Epithelial cell of esophagus (primary cell): Measurements from ENCODE around the gene TNP2.

ENCODE experiments used
- DNase-seq: peaks from one replicate; pipeline ENCODE4 v3.0.0; 2010; ENCODE audit warnings: low read depth
- H3K4me3 ChIP-seq: 2 replicates; pipeline ENCODE4 v1.5.1; 2011; ENCODE audit warnings: mild to moderate bottlenecking, low read length, control low read depth
- TF ChIP-seq, protein P1 (sequence below): IDR thresholded peaks from 2 replicates; pipeline ENCODE4 v1.5.1; 2011; ENCODE audit warnings: low read depth, mild to moderate bottlenecking, low read length, control low read depth, inconsistent platforms; ENCODE audit not compliant: insufficient read depth; ENCODE audit errors: missing control alignments

TNP2 gene

DNA sequence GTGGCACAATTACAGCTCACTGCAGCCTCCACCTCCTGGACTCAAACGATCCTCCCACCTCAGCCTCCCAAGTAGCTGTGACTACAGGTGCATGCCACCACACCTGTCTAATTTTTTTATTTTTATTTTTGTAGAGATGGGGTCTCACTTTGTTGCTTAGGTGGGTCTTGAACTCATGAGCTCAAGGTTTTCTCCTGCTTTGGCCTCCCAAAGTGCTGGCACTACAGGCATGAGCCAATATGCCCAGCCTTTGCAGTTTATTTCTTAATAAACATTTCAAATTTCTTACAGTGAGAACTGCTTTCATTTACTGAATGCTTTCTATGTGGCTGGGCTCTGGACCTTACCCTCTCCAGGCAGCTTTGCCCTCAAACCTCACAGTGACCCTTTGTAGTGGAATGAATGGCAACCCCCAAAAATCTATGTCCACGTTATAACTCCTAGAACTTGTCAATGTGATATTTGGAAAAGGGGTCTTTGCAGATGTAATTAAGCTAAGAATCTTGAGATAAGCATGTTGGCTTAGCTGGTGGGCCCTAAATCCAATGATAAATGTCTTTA is 1.6 kb upstream of the TNP2 start:
- TF ChIP-seq, protein P1, sequence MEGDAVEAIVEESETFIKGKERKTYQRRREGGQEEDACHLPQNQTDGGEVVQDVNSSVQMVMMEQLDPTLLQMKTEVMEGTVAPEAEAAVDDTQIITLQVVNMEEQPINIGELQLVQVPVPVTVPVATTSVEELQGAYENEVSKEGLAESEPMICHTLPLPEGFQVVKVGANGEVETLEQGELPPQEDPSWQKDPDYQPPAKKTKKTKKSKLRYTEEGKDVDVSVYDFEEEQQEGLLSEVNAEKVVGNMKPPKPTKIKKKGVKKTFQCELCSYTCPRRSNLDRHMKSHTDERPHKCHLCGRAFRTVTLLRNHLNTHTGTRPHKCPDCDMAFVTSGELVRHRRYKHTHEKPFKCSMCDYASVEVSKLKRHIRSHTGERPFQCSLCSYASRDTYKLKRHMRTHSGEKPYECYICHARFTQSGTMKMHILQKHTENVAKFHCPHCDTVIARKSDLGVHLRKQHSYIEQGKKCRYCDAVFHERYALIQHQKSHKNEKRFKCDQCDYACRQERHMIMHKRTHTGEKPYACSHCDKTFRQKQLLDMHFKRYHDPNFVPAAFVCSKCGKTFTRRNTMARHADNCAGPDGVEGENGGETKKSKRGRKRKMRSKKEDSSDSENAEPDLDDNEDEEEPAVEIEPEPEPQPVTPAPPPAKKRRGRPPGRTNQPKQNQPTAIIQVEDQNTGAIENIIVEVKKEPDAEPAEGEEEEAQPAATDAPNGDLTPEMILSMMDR = no peak
- H3K4me3 ChIP-seq = no peak overlapping the region
- DNase-seq = no peak

GRCh38 chr16:11265124-11265523 is 4.0 kb downstream of the TNP2 start:
- TF ChIP-seq, protein P1 = no peak
- no peak for DNase-seq
- no peak overlapping the region for H3K4me3 ChIP-seq

DNA sequence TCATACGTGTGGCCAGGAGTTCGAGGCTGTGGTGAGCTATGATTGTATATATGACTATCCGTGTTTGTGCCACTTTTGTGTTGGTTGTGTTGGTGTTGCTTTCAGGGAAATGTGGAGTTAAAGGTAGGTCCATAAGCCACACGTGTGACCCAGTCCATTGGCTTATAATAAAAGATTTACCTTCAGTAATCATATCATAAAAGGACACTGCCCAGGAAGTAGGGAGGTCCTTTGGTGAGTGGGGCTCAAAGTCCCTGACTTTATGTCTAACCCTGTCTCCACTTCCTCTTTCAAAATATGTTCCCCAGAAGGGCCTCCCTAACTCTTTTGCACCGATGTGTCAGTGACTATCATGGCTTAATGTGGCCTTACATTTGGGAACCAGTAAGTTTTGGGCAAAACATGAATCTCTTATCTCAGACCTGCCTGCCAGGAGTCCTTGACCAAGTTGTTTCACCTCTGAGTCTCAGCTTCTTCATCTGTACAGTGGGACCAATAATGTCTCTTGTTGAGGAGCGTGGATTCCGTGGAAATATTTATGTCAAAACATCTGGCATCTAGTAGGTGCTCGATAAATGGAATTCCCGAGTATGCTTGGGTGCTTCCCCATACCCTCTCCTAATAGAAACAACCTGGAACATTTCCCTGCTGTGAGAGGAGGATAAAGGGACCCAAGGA is 4.8 kb downstream of the TNP2 start:
- no peak overlapping the region for H3K4me3 ChIP-seq
- TF ChIP-seq, protein P1 = no peak
- DNase-seq = no peak

DNA sequence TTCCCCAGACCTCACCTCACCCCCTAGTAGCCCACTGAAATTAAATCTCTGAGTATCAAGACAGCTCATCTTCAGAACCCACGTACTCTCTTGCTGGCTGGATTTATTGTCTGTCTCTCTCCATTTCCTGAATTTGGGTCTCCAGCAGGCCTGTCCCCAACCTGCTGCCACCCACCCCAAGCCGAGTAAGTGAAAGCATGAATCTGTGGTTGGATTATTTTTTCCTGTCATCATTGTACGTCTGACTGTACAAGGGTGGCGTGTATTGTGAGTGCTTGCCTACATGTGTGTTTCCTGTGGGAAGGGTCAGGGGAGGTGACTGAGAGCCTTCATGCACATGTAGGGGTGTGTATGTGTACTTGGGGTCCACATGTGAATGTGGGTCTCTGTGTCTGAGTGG is 5.4 kb downstream of the TNP2 start:
- H3K4me3 ChIP-seq = no peak overlapping the region
- TF ChIP-seq, protein P1 = no peak
- no peak for DNase-seq

- TF ChIP-seq, protein P1 = no peak
- DNase-seq = no peak
- no peak overlapping the region for H3K4me3 ChIP-seq
Observed at GRCh38 chr16:11262915-11263314, 6.2 kb downstream of the TNP2 start.

- TF ChIP-seq, protein P1 = no peak
- no peak overlapping the region for H3K4me3 ChIP-seq
- DNase-seq = no peak
Observed at GRCh38 chr16:11260596-11260966, 8.5 kb downstream of the TNP2 start.
